Activated naive CD8-positive, alpha-beta T cell treated with anti-CD3 and anti-CD28 coated beads, Interleukin-2, amount 50 U/mL, for 24 hours (primary cell): Measurements from ENCODE around the gene MYCBP.

ENCODE experiments used
- ATAC-seq: fragments of 150-1000 bp; cut with Tn5 transposase; one replicate; pipeline ENCODE4 v1.10.0; 2021
- DNase-seq: peaks from one replicate; pipeline ENCODE4 v3.0.0; 2021
- H3K27ac Mint-ChIP-seq: one replicate; pipeline ENCODE4 v1.8.0; 2021; ENCODE audit warnings: mild to moderate bottlenecking, mixed read lengths
- H3K27me3 Mint-ChIP-seq: one replicate; pipeline ENCODE4 v1.8.0; 2021; ENCODE audit warnings: mixed read lengths
- H3K36me3 Mint-ChIP-seq: one replicate; pipeline ENCODE4 v1.8.0; 2021; ENCODE audit warnings: low read depth, mixed read lengths
- H3K4me1 Mint-ChIP-seq: one replicate; pipeline ENCODE4 v1.8.0; 2021; ENCODE audit warnings: mixed read lengths
- H3K4me3 Mint-ChIP-seq: one replicate; pipeline ENCODE4 v1.8.0; 2021; ENCODE audit warnings: mild to moderate bottlenecking, moderate library complexity, mixed read lengths
- H3K9me3 Mint-ChIP-seq: one replicate; pipeline ENCODE4 v1.8.0; 2021; ENCODE audit warnings: mixed read lengths

The MYCBP gene

GRCh38 chr1:38888423-38889333 is 15.5 kb upstream of the MYCBP start:
- H3K4me1 Mint-ChIP-seq, result no peaks in the 10 kb centered on the region
- no peak overlapping the region for H3K27ac Mint-ChIP-seq
- no peak for ATAC-seq
- no peaks in the 10 kb centered on the region for H3K36me3 Mint-ChIP-seq
- H3K9me3 Mint-ChIP-seq, result no peaks in the 10 kb centered on the region
- no peaks in the 10 kb centered on the region for H3K27me3 Mint-ChIP-seq
- no peak for DNase-seq
- H3K4me3 Mint-ChIP-seq, result no peak overlapping the region

- Mint-ChIP-seq H3K36me3 (no peaks in the 10 kb centered on the region), H3K4me3 (no peak overlapping the region), H3K9me3 (no peaks in the 10 kb centered on the region), H3K27ac (no peak overlapping the region), H3K4me1 (no peaks in the 10 kb centered on the region), H3K27me3 (no peaks in the 10 kb centered on the region)
- DNase-seq (no peak), ATAC-seq (no peak)
These were observed 11.9 kb upstream of the MYCBP start for GRCh38 chr1:38885092-38885491.

GRCh38 chr1:38881487-38881886 is 8.3 kb upstream of the MYCBP start, which contains the start of gene GJA9:
Gene GJA9, minus strand, starts transcription at chr1:38881587. Its CDS starts 5,489 bp downstream, at chr1:38876098.
- ATAC-seq (no peak), DNase-seq (no peak)
- no peaks in the 10 kb centered on the region for H3K4me1 Mint-ChIP-seq
- H3K27ac Mint-ChIP-seq, result no peak within 1 kb of the TSS
- no peaks in the 10 kb centered on the region for H3K9me3 Mint-ChIP-seq
- no peaks in the 10 kb centered on the region for H3K36me3 Mint-ChIP-seq
- H3K4me3 Mint-ChIP-seq, result no peak within 1 kb of the TSS
- H3K27me3 Mint-ChIP-seq, result no peaks in the 10 kb centered on the region

GRCh38 chr1:38875811-38876210 is 2.7 kb upstream of the MYCBP start:
- Mint-ChIP-seq H3K27ac (no peak overlapping the region), H3K36me3 (peaks cover 5% of the 10 kb centered on the region), H3K9me3 (no peaks in the 10 kb centered on the region), H3K27me3 (no peaks in the 10 kb centered on the region), H3K4me3 (no peak overlapping the region), H3K4me1 (peaks cover 29% of the 10 kb centered on the region)
- ATAC-seq (no peak), DNase-seq (no peak)

GRCh38 chr1:38872401-38873026 is 634 bp downstream of the MYCBP start:
- Mint-ChIP-seq H3K9me3 (no peaks in the 10 kb centered on the region), H3K4me1 (peaks cover 29% of the 10 kb centered on the region), H3K36me3 (peaks cover 9% of the 10 kb centered on the region), H3K27me3 (no peaks in the 10 kb centered on the region), H3K4me3 (peak overlapping the region; percentile 94), H3K27ac (peak overlapping the region; percentile 83)
- DNase-seq (peak; percentile 32), ATAC-seq (peak; percentile 26)

GRCh38 chr1:38870996-38871395 is 2.2 kb downstream of the MYCBP start:
- ATAC-seq (no peak), DNase-seq (no peak)
- Mint-ChIP-seq H3K4me3 (no peak overlapping the region), H3K36me3 (peaks cover 11% of the 10 kb centered on the region), H3K27ac (no peak overlapping the region), H3K27me3 (no peaks in the 10 kb centered on the region), H3K4me1 (peaks cover 29% of the 10 kb centered on the region), H3K9me3 (no peaks in the 10 kb centered on the region)

GRCh38 chr1:38867208-38867607 is 5.9 kb downstream of the MYCBP start:
- Mint-ChIP-seq H3K27ac (no peak overlapping the region), H3K4me1 (peaks cover 14% of the 10 kb centered on the region)

GRCh38 chr1:38865112-38865715 is 7.9 kb downstream of the MYCBP start:
- Mint-ChIP-seq H3K27me3 (no peaks in the 10 kb centered on the region), H3K27ac (no peak overlapping the region), H3K4me3 (no peak overlapping the region), H3K36me3 (peaks cover 16% of the 10 kb centered on the region), H3K4me1 (peaks cover 11% of the 10 kb centered on the region), H3K9me3 (no peaks in the 10 kb centered on the region)
- DNase-seq (no peak), ATAC-seq (no peak)

More at GRCh38 chr1:38867208-38867607, 5.9 kb downstream of the MYCBP start:
- H3K9me3 Mint-ChIP-seq, result no peaks in the 10 kb centered on the region
- H3K4me3 Mint-ChIP-seq, result no peak overlapping the region
- H3K27me3 Mint-ChIP-seq, result no peaks in the 10 kb centered on the region
- DNase-seq (no peak), ATAC-seq (no peak)
- H3K36me3 Mint-ChIP-seq, result peaks cover 17% of the 10 kb centered on the region

- ATAC-seq, result no peak
- Mint-ChIP-seq H3K27me3 (no peaks in the 10 kb centered on the region), H3K4me3 (peak overlapping the region; percentile 95), H3K4me1 (peaks cover 38% of the 10 kb centered on the region), H3K27ac (peak overlapping the region; percentile 87), H3K36me3 (peaks cover 17% of the 10 kb centered on the region), H3K9me3 (no peaks in the 10 kb centered on the region)
- no peak for DNase-seq
These were observed 12.7 kb downstream of the MYCBP start for GRCh38 chr1:38860454-38860795.

- Mint-ChIP-seq H3K36me3 (peaks cover 22% of the 10 kb centered on the region), H3K4me1 (peaks cover 43% of the 10 kb centered on the region)
- peak; percentile 99 for ATAC-seq
These were observed 13.3 kb downstream of the MYCBP start, which contains the start of gene RRAGC for GRCh38 chr1:38859561-38860453. Gene RRAGC, minus strand, starts transcription at chr1:38859772. Its CDS starts 126 bp downstream, at chr1:38859646.

GRCh38 chr1:38858833-38859560 is 14.2 kb downstream of the MYCBP start:
- peak overlapping the region; percentile 95 for H3K4me3 Mint-ChIP-seq
- peak; percentile 25 for ATAC-seq
- DNase-seq, result peak; percentile 62
- peaks cover 43% of the 10 kb centered on the region for H3K4me1 Mint-ChIP-seq
- H3K9me3 Mint-ChIP-seq, result no peaks in the 10 kb centered on the region
- peaks cover 19% of the 10 kb centered on the region for H3K36me3 Mint-ChIP-seq
- H3K27me3 Mint-ChIP-seq, result no peaks in the 10 kb centered on the region
- H3K27ac Mint-ChIP-seq, result peak overlapping the region; percentile 83

More at GRCh38 chr1:38859561-38860453, 13.3 kb downstream of the MYCBP start, which contains the start of gene RRAGC:
- peak within 1 kb of the TSS; percentile 95 for H3K4me3 Mint-ChIP-seq
- no peaks in the 10 kb centered on the region for H3K9me3 Mint-ChIP-seq
- H3K27ac Mint-ChIP-seq, result peak within 1 kb of the TSS; percentile 87
- peak; percentile 98 for DNase-seq
- H3K27me3 Mint-ChIP-seq, result no peaks in the 10 kb centered on the region

GRCh38 chr1:38852780-38853179 is 20.4 kb downstream of the MYCBP start:
- Mint-ChIP-seq H3K4me1 (peaks cover 32% of the 10 kb centered on the region), H3K9me3 (no peaks in the 10 kb centered on the region), H3K36me3 (peaks cover 26% of the 10 kb centered on the region), H3K27me3 (no peaks in the 10 kb centered on the region), H3K4me3 (peak overlapping the region; percentile 2), H3K27ac (peak overlapping the region; percentile 70)
- ATAC-seq (peak; percentile 77), DNase-seq (no peak)

- no peak overlapping the region for H3K4me3 Mint-ChIP-seq
- H3K27ac Mint-ChIP-seq, result no peak overlapping the region
- no peaks in the 10 kb centered on the region for H3K27me3 Mint-ChIP-seq
- peaks cover 35% of the 10 kb centered on the region for H3K36me3 Mint-ChIP-seq
- H3K9me3 Mint-ChIP-seq, result no peaks in the 10 kb centered on the region
- H3K4me1 Mint-ChIP-seq, result peaks cover 14% of the 10 kb centered on the region
- ATAC-seq (no peak), DNase-seq (no peak)
These were observed 25.1 kb downstream of the MYCBP start for GRCh38 chr1:38848071-38848470.
